H9 (cell line): ENCODE measurements around the gene DMD. TPM values are rescaled to one million over a fixed set of nuclear protein-coding genes. Genes with fewer than 3 reads are reported as not detected.

Source experiments
- DNase-seq: peaks from one replicate; pipeline ENCODE4 v3.0.0-alpha.2; 2017
- H2AFZ ChIP-seq: one replicate; pipeline ENCODE4 v1.6.1; 2013; ENCODE audit warnings: mild to moderate bottlenecking, low read length, control low read depth, moderate library complexity
- H2AK5ac ChIP-seq: 2 replicates; pipeline ENCODE4 v1.6.1; 2013; ENCODE audit warnings: low read length, control low read depth, mixed read lengths; ENCODE audit not compliant: insufficient read length
- H2BK120ac ChIP-seq: one replicate; pipeline ENCODE4 v1.6.1; 2013; ENCODE audit warnings: low read depth, mild to moderate bottlenecking, low read length, control low read depth, inconsistent platforms; ENCODE audit not compliant: poor library complexity, severe bottlenecking
- H2BK12ac ChIP-seq: 2 replicates; pipeline ENCODE4 v1.6.1; 2013; ENCODE audit warnings: low read length, control low read depth, mixed read lengths, low read depth; ENCODE audit not compliant: insufficient read length
- H2BK15ac ChIP-seq: 2 replicates; pipeline ENCODE4 v1.6.1; 2013; ENCODE audit warnings: low read depth, low read length, control low read depth
- H2BK20ac ChIP-seq: one replicate; pipeline ENCODE4 v1.6.1; 2013; ENCODE audit warnings: low read depth, mild to moderate bottlenecking, low read length, control low read depth, inconsistent platforms; ENCODE audit not compliant: poor library complexity, severe bottlenecking
- H2BK5ac ChIP-seq: 2 replicates; pipeline ENCODE4 v1.6.1; 2013; ENCODE audit warnings: low read length, control low read depth, mixed read lengths; ENCODE audit not compliant: insufficient read length
- H3K14ac ChIP-seq: 2 replicates; pipeline ENCODE4 v1.6.1; 2013; ENCODE audit warnings: low read length, control low read depth; ENCODE audit not compliant: insufficient read depth
- H3K18ac ChIP-seq: 2 replicates; pipeline ENCODE4 v1.6.1; 2013; ENCODE audit warnings: low read depth, mild to moderate bottlenecking, mixed read lengths, low read length, control low read depth; ENCODE audit not compliant: insufficient read length
- H3K23ac ChIP-seq: 2 replicates; pipeline ENCODE4 v1.6.1; 2013; ENCODE audit warnings: low read length, control low read depth, mixed read lengths, low read depth; ENCODE audit not compliant: insufficient read length
- H3K23me2 ChIP-seq: 2 replicates; pipeline ENCODE4 v1.6.1; 2013; ENCODE audit warnings: low read depth, mild to moderate bottlenecking, mixed read lengths, low read length, control low read depth; ENCODE audit not compliant: insufficient read length, poor library complexity, severe bottlenecking
- H3K27ac ChIP-seq: 2 replicates; pipeline ENCODE4 v1.5.1; 2013; ENCODE audit warnings: low read length, control low read depth, mixed read lengths, low read depth; ENCODE audit not compliant: insufficient read length
- H3K27me3 ChIP-seq: 2 replicates; pipeline ENCODE4 v1.6.1; 2013; ENCODE audit warnings: low read length, control low read depth, inconsistent platforms; ENCODE audit not compliant: insufficient read depth
- H3K4ac ChIP-seq: 2 replicates; pipeline ENCODE4 v1.6.1; 2013; ENCODE audit warnings: low read depth, mild to moderate bottlenecking, control low read depth, inconsistent platforms, low read length, moderate library complexity
- H3K4me1 ChIP-seq: 2 replicates; pipeline ENCODE4 v1.6.1; 2013; ENCODE audit warnings: low read length, control low read depth, inconsistent platforms; ENCODE audit not compliant: insufficient read depth
- H3K4me2 ChIP-seq: 2 replicates; pipeline ENCODE4 v1.6.1; 2013; ENCODE audit warnings: low read length, control low read depth, mixed read lengths; ENCODE audit not compliant: insufficient read length, insufficient read depth
- H3K56ac ChIP-seq: 2 replicates; pipeline ENCODE4 v1.6.1; 2013; ENCODE audit warnings: low read depth, mild to moderate bottlenecking, mixed read lengths, low read length, control low read depth; ENCODE audit not compliant: insufficient read length
- H3K79me1 ChIP-seq: 2 replicates; pipeline ENCODE4 v1.6.1; 2013; ENCODE audit warnings: low read depth, mild to moderate bottlenecking, moderate library complexity, low read length, control low read depth, inconsistent platforms; ENCODE audit not compliant: insufficient read depth, poor library complexity, severe bottlenecking
- H3K79me2 ChIP-seq: 2 replicates; pipeline ENCODE4 v1.6.1; 2013; ENCODE audit warnings: low read length, control low read depth, inconsistent platforms; ENCODE audit not compliant: insufficient read depth
- H3K9ac ChIP-seq: 2 replicates; pipeline ENCODE4 v1.6.1; 2013; ENCODE audit warnings: low read length, control low read depth, mixed read lengths; ENCODE audit not compliant: insufficient read length; ENCODE audit errors: extremely low read depth
- H3K9me3 ChIP-seq: one replicate; pipeline ENCODE4 v1.6.1; 2013; ENCODE audit warnings: low read depth, low read length, inconsistent platforms; ENCODE audit not compliant: control insufficient read depth
- H3T11ph ChIP-seq: one replicate; pipeline ENCODE4 v1.6.1; 2013; ENCODE audit warnings: mild to moderate bottlenecking, low read length, control low read depth, inconsistent platforms
- H4K20me1 ChIP-seq: one replicate; pipeline ENCODE4 v1.6.1; 2013; ENCODE audit not compliant: control insufficient read depth, insufficient read length, insufficient read depth
- H4K5ac ChIP-seq: 2 replicates; pipeline ENCODE4 v1.6.1; 2013; ENCODE audit warnings: low read depth, mild to moderate bottlenecking, mixed read lengths, low read length, control low read depth; ENCODE audit not compliant: insufficient read length
- H4K8ac ChIP-seq: replicated peaks from 2 replicates; pipeline ENCODE4 v1.6.1; 2013; ENCODE audit warnings: low read length, control low read depth, mixed read lengths, low read depth; ENCODE audit not compliant: insufficient read length
- H4K91ac ChIP-seq: 2 replicates; pipeline ENCODE4 v1.6.1; 2013; ENCODE audit warnings: low read depth, mild to moderate bottlenecking, moderate library complexity, mixed read lengths, low read length, control low read depth; ENCODE audit not compliant: insufficient read length
- H3K27ac Mint-ChIP-seq, 3 experiments: 2 replicates in 2 of 3; 3 replicates in 1 of 3; pipeline ENCODE4 v1.8.0; 2020 to 2021; ENCODE audit warnings: mixed read lengths in 3 of 3, mild to moderate bottlenecking in 1 of 3, moderate library complexity in 1 of 3
- H3K27me3 Mint-ChIP-seq: 2 replicates; pipeline ENCODE4 v1.8.0; 2021; ENCODE audit warnings: low read depth, mild to moderate bottlenecking, moderate library complexity, mixed read lengths
- H3K36me3 Mint-ChIP-seq, 3 experiments: 2 replicates in 2 of 3; 3 replicates in 1 of 3; pipeline ENCODE4 v1.8.0; 2020 to 2021; ENCODE audit warnings: low read depth in 3 of 3, mixed read lengths in 3 of 3; ENCODE audit not compliant: insufficient read depth in 1 of 3
- H3K4me1 Mint-ChIP-seq, 2 experiments: 2 replicates each; pipeline ENCODE4 v1.8.0; 2020; ENCODE audit warnings: mixed read lengths in 2 of 2
- H3K4me3 Mint-ChIP-seq, 2 experiments: 2 replicates in 1 of 2; 3 replicates in 1 of 2; pipeline ENCODE4 v1.8.0; 2020 to 2021; ENCODE audit warnings: mild to moderate bottlenecking in 2 of 2, mixed read lengths in 2 of 2, moderate library complexity in 1 of 2
- H3K9me3 Mint-ChIP-seq, 2 experiments: 2 replicates in 1 of 2; 3 replicates in 1 of 2; pipeline ENCODE4 v1.8.0; 2020; ENCODE audit warnings: mild to moderate bottlenecking in 2 of 2, mixed read lengths in 2 of 2, moderate library complexity in 1 of 2
- WGBS: extraction: QIAGEN DNeasy Blood & Tissue Kit; methylation state at CpG from one replicate; pipeline ENCODE4 v1.1.7; 2013; ENCODE audit warnings: missing lambda C conversion rate, low lambda C conversion rate, mixed read lengths; ENCODE audit not compliant: insufficient read length; ENCODE audit errors: extremely low coverage; 5-methylcytosine and 5-hydroxymethylcytosine counted together
- total RNA-seq: library from RNA; stranded (reverse); gene quantifications from 2 replicates; pipeline ENCODE4 v1.2.1, GENCODE V29; 2021
- TF ChIP-seq, protein P1 (sequence below): fragments of 200-600 bp; sonication (generic); conservative IDR thresholded peaks from 3 replicates; pipeline ENCODE4 v1.8.0; 2021; ENCODE audit warnings: antibody characterized with exemption, mild to moderate bottlenecking

DMD gene
- total RNA-seq, 1 experiment from 2014 or later, result 3.8 TPM

DNA sequence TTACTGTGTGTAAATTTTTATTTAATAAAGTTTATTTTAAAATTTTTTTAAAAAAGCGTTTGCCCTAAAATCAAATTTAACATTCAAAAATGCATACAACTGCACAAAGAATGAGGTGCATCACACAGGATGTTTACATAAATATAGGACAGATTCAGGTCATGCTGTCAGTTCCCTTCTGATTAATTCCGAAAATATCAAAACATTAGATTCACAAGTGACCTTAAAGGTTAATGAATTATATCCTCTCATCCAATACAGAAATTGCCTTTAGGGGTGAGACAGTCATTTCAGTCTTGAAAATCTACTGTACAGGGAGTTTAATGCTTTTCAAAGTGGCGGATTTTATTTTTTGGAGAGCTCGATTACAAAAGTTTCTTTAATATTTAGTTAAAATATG is 1930.8 kb downstream of the DMD start:
- no peaks in the 10 kb centered on the region for H3K9me3 ChIP-seq
- no peak overlapping the region for H3K4me2 ChIP-seq
- H4K91ac ChIP-seq, result no peak overlapping the region

More for the DNA sequence above, 1930.8 kb downstream of the DMD start:
- Mint-ChIP-seq H3K4me3 (no peak overlapping the region), H3K27me3 (no peaks in the 10 kb centered on the region), H3K27ac (no peak overlapping the region), H3K4me1 (no peaks in the 10 kb centered on the region), H3K36me3 (no peaks in the 10 kb centered on the region), H3K9me3 (peaks cover 47 to 73% of the 10 kb centered on the region in 2 experiments)
- Histone ChIP-seq H3K9ac (no peak overlapping the region), H2BK12ac (no peak overlapping the region), H3K56ac (no peak overlapping the region), H2AK5ac (no peak overlapping the region), H3K79me1 (no peaks in the 10 kb centered on the region), H3K23me2 (no peaks in the 10 kb centered on the region), H2BK15ac (no peak overlapping the region), H2BK20ac (no peak overlapping the region), H4K20me1 (no peaks in the 10 kb centered on the region), H3K27ac (no peak overlapping the region), H4K8ac (no peak overlapping the region), H3K4ac (no peak overlapping the region), H3K4me1 (no peaks in the 10 kb centered on the region), H3T11ph (no peak overlapping the region), H3K79me2 (no peaks in the 10 kb centered on the region), H3K27me3 (no peaks in the 10 kb centered on the region), H3K14ac (no peak overlapping the region), H4K5ac (no peak overlapping the region), H3K18ac (no peak overlapping the region), H2BK5ac (no peak overlapping the region), H2BK120ac (no peak overlapping the region), H3K23ac (no peak overlapping the region), H2AFZ (no peak overlapping the region)
- TF ChIP-seq, protein P1, sequence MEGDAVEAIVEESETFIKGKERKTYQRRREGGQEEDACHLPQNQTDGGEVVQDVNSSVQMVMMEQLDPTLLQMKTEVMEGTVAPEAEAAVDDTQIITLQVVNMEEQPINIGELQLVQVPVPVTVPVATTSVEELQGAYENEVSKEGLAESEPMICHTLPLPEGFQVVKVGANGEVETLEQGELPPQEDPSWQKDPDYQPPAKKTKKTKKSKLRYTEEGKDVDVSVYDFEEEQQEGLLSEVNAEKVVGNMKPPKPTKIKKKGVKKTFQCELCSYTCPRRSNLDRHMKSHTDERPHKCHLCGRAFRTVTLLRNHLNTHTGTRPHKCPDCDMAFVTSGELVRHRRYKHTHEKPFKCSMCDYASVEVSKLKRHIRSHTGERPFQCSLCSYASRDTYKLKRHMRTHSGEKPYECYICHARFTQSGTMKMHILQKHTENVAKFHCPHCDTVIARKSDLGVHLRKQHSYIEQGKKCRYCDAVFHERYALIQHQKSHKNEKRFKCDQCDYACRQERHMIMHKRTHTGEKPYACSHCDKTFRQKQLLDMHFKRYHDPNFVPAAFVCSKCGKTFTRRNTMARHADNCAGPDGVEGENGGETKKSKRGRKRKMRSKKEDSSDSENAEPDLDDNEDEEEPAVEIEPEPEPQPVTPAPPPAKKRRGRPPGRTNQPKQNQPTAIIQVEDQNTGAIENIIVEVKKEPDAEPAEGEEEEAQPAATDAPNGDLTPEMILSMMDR, result no peak
- no CpG with 5 or more reads among the region's 4 CpGs for WGBS
- DNase-seq, result no peak
